ENCODE data around the gene SEMA5A. TPM values are rescaled to one million over a fixed set of nuclear protein-coding genes. Genes with fewer than 3 reads are reported as not detected.

SEMA5A gene
- polyA plus RNA-seq, 1 donor from 2014 or later = 3.2 TPM

DNA sequence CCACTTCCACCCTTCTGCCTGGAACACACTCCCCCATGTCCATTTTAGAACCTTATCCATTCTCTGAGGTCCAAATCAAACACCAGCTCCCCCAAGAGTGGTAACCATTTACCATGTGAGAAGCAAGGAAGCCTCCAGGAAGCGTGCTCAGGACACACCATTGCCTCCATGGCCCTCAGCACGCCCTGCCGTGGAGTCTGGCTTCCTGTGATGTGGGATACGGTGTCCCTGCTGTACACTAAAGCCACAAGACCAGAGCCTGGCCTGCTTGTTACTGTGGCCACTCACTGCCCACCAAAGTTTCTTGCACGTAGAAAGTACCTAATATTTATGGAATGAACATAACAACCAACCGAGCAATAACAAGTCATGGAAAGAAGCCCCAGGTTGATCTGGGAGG, 151.7 kb downstream of the SEMA5A start:
- Histone ChIP-seq H3K36me3 (ENCODE audit: insufficient read depth, low read length) (no peaks in the 10 kb centered on the region), H3K9me2 (ENCODE audit: insufficient read depth, low read length) (no peaks in the 10 kb centered on the region), H3K79me2 (replicated peaks; ENCODE audit: insufficient read depth, low read length) (no peaks in the 10 kb centered on the region), H3F3A (ENCODE audit: insufficient read depth, low read length, poor library complexity, severe bottlenecking) (no peaks in the 10 kb centered on the region), H3K9me3 (ENCODE audit: low read length) (no peaks in the 10 kb centered on the region), H2AFZ (ENCODE audit: low read depth, low read length) (no peak overlapping the region), H3K27me3 (ENCODE audit: insufficient read depth, low read depth, low read length) (no peaks in the 10 kb centered on the region), H3K4me3 (ENCODE audit: low read length) (no peak overlapping the region), H4K20me1 (ENCODE audit: insufficient read depth) (no peaks in the 10 kb centered on the region), H3K9ac (ENCODE audit: low read length) (no peak overlapping the region), H3K27ac (ENCODE audit: low read length) (no peak overlapping the region), H3K4me2 (ENCODE audit: low read length) (no peak overlapping the region)
- no peak for TF ChIP-seq MXI1 (conservative IDR thresholded peaks at IDR 0.05; ENCODE audit: poor library complexity, severe bottlenecking)
- TF ChIP-seq, protein P1, sequence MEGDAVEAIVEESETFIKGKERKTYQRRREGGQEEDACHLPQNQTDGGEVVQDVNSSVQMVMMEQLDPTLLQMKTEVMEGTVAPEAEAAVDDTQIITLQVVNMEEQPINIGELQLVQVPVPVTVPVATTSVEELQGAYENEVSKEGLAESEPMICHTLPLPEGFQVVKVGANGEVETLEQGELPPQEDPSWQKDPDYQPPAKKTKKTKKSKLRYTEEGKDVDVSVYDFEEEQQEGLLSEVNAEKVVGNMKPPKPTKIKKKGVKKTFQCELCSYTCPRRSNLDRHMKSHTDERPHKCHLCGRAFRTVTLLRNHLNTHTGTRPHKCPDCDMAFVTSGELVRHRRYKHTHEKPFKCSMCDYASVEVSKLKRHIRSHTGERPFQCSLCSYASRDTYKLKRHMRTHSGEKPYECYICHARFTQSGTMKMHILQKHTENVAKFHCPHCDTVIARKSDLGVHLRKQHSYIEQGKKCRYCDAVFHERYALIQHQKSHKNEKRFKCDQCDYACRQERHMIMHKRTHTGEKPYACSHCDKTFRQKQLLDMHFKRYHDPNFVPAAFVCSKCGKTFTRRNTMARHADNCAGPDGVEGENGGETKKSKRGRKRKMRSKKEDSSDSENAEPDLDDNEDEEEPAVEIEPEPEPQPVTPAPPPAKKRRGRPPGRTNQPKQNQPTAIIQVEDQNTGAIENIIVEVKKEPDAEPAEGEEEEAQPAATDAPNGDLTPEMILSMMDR (IDR thresholded peaks at IDR 0.05; ENCODE audit: poor library complexity, severe bottlenecking) = no peak
- no peak for TF ChIP-seq POLR2AphosphoS5 (IDR thresholded peaks at IDR 0.05)
- no peak for TF ChIP-seq EZH2 (IDR thresholded peaks at IDR 0.05; ENCODE audit: borderline replicate concordance, insufficient read depth, low read length, poor library complexity, severe bottlenecking)
- TF ChIP-seq, protein P2, sequence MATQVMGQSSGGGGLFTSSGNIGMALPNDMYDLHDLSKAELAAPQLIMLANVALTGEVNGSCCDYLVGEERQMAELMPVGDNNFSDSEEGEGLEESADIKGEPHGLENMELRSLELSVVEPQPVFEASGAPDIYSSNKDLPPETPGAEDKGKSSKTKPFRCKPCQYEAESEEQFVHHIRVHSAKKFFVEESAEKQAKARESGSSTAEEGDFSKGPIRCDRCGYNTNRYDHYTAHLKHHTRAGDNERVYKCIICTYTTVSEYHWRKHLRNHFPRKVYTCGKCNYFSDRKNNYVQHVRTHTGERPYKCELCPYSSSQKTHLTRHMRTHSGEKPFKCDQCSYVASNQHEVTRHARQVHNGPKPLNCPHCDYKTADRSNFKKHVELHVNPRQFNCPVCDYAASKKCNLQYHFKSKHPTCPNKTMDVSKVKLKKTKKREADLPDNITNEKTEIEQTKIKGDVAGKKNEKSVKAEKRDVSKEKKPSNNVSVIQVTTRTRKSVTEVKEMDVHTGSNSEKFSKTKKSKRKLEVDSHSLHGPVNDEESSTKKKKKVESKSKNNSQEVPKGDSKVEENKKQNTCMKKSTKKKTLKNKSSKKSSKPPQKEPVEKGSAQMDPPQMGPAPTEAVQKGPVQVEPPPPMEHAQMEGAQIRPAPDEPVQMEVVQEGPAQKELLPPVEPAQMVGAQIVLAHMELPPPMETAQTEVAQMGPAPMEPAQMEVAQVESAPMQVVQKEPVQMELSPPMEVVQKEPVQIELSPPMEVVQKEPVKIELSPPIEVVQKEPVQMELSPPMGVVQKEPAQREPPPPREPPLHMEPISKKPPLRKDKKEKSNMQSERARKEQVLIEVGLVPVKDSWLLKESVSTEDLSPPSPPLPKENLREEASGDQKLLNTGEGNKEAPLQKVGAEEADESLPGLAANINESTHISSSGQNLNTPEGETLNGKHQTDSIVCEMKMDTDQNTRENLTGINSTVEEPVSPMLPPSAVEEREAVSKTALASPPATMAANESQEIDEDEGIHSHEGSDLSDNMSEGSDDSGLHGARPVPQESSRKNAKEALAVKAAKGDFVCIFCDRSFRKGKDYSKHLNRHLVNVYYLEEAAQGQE (IDR thresholded peaks at IDR 0.05; ENCODE audit: borderline replicate concordance) = no peak
- no peak for TF ChIP-seq SMC3 (conservative IDR thresholded peaks at IDR 0.05; ENCODE audit: poor library complexity)
- TF ChIP-seq EP300 (conservative IDR thresholded peaks at IDR 0.05; ENCODE audit: poor library complexity, severe bottlenecking) = no peak
- no peak for TF ChIP-seq TAF1 (IDR thresholded peaks at IDR 0.05; ENCODE audit: low read depth)

DNA sequence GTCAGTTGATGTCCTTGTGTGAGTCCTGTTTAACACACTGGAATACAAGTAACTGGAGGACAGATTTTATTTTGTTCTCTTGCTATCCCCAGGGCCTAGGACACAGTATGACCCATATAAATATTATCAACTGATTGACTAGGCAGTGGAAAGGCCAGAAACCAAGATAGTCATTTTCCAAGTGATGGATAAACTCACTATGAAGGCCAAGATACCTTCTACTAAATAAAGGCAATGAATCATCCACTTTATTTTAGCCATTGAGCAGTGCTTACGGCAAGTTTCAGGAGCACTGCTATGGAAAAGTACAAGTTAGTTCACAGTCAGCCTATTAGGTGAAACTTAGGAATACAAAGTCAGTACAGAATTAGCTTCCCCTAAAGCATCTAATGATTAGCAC, 153.2 kb downstream of the SEMA5A start:
- Histone ChIP-seq H3K9me2 (ENCODE audit: insufficient read depth, low read length) (no peaks in the 10 kb centered on the region), H3K27ac (ENCODE audit: low read length) (no peak overlapping the region), H3F3A (ENCODE audit: insufficient read depth, low read length, poor library complexity, severe bottlenecking) (no peaks in the 10 kb centered on the region), H3K4me2 (ENCODE audit: low read length) (no peak overlapping the region), H3K9ac (ENCODE audit: low read length) (no peak overlapping the region), H4K20me1 (ENCODE audit: insufficient read depth) (no peaks in the 10 kb centered on the region), H3K9me3 (ENCODE audit: low read length) (no peaks in the 10 kb centered on the region), H2AFZ (ENCODE audit: low read depth, low read length) (no peak overlapping the region), H3K36me3 (ENCODE audit: insufficient read depth, low read length) (no peaks in the 10 kb centered on the region), H3K79me2 (replicated peaks; ENCODE audit: insufficient read depth, low read length) (no peaks in the 10 kb centered on the region), H3K27me3 (ENCODE audit: insufficient read depth, low read depth, low read length) (no peaks in the 10 kb centered on the region), H3K4me3 (ENCODE audit: low read length) (no peak overlapping the region)
- TF ChIP-seq RAD21 (conservative IDR thresholded peaks at IDR 0.05) (no peak), EP300 (conservative IDR thresholded peaks at IDR 0.05; ENCODE audit: poor library complexity, severe bottlenecking) (no peak), EZH2 (IDR thresholded peaks at IDR 0.05; ENCODE audit: borderline replicate concordance, insufficient read depth, low read length, poor library complexity, severe bottlenecking) (no peak), SMC3 (conservative IDR thresholded peaks at IDR 0.05; ENCODE audit: poor library complexity) (no peak), TAF1 (IDR thresholded peaks at IDR 0.05; ENCODE audit: low read depth) (no peak), MXI1 (conservative IDR thresholded peaks at IDR 0.05; ENCODE audit: poor library complexity, severe bottlenecking) (no peak), POLR2AphosphoS5 (IDR thresholded peaks at IDR 0.05) (no peak)
- TF ChIP-seq, protein P1 (IDR thresholded peaks at IDR 0.05; ENCODE audit: poor library complexity, severe bottlenecking) = no peak
- TF ChIP-seq, protein P2 (IDR thresholded peaks at IDR 0.05; ENCODE audit: borderline replicate concordance) = no peak
